Measurements from ENCODE around the gene ZNF341. TPM values are rescaled to one million over a fixed set of nuclear protein-coding genes. Genes with fewer than 3 reads are reported as not detected.
A peak's percentile ranks its signal among the peaks of the same experiment; 100 is the strongest.

Gene ZNF341
- total RNA-seq, 1 experiment from 2014 or later = 7.7 TPM

- TF ChIP-seq POLR2AphosphoS5 (IDR thresholded peaks at IDR 0.05; ENCODE audit: low read depth, low read length) (no peak), CTCF (IDR thresholded peaks at IDR 0.05) (no peak), TCF7L2 (IDR thresholded peaks at IDR 0.05; ENCODE audit: low read depth, low read length) (no peak), SIN3A (IDR thresholded peaks at IDR 0.05; ENCODE audit: borderline replicate concordance, insufficient read depth, low read depth, low read length) (no peak)
- no peaks in the 10 kb centered on the region for H3K36me3 ChIP-seq (ENCODE audit: control insufficient read depth, insufficient read depth, low read length)
- H3K4me3 ChIP-seq (ENCODE audit: low read depth in 2 of 2, low read length in 2 of 2) = no peak overlapping the region
- in situ Hi-C loops (cut with HindIII; ENCODE audit: low pct_unique_long_range_greater_than_20kb, low sequenced_read_pairs) = no loop called here
- ATAC-seq (no peak), DNase-seq (ENCODE audit: low read depth, low spot score) (no peak)
- ChIA-PET POLR2A (no interaction called here), CTCF (no interaction called here)
- no peaks in the 10 kb centered on the region for H3K4me1 ChIP-seq (ENCODE audit: control insufficient read depth, insufficient read depth, low read length)
- intact Hi-C loops (cut with micrococcal nuclease; ENCODE audit: unreplicated experiment) = no loop called here
- no peaks in the 10 kb centered on the region for H3K27me3 ChIP-seq (ENCODE audit: control insufficient read depth, insufficient read depth, low read length)
- H3K27ac ChIP-seq (ENCODE audit: low read length) = no peak overlapping the region
- BruUV-seq (replicated peaks) = no TSS peak
- no peaks in the 10 kb centered on the region for H3K9me3 ChIP-seq (ENCODE audit: control insufficient read depth, insufficient read depth, low read depth, low read length)
These were observed 30.0 kb upstream of the ZNF341 start for GRCh38 chr20:33701629-33702450.

- Histone ChIP-seq H3K36me3 (ENCODE audit: control insufficient read depth, insufficient read depth, low read length) (no peaks in the 10 kb centered on the region), H3K4me1 (ENCODE audit: control insufficient read depth, insufficient read depth, low read length) (no peaks in the 10 kb centered on the region), H3K27ac (ENCODE audit: low read length) (no peak overlapping the region), H3K9me3 (ENCODE audit: control insufficient read depth, insufficient read depth, low read depth, low read length) (no peaks in the 10 kb centered on the region), H3K4me3 (ENCODE audit: low read depth in 2 of 2, low read length in 2 of 2) (no peak overlapping the region), H3K27me3 (ENCODE audit: control insufficient read depth, insufficient read depth, low read length) (no peaks in the 10 kb centered on the region)
- ChIA-PET POLR2A (no interaction called here), CTCF (no interaction called here)
- in situ Hi-C loops (cut with HindIII; ENCODE audit: low pct_unique_long_range_greater_than_20kb, low sequenced_read_pairs) = no loop called here
- no TSS peak for BruUV-seq (replicated peaks)
- intact Hi-C loops (cut with micrococcal nuclease; ENCODE audit: unreplicated experiment) = no loop called here
- ATAC-seq (peak; percentile 69), DNase-seq (ENCODE audit: low read depth, low spot score) (no peak)
- TF ChIP-seq CTCF (IDR thresholded peaks at IDR 0.05) (no peak), POLR2AphosphoS5 (IDR thresholded peaks at IDR 0.05; ENCODE audit: low read depth, low read length) (no peak), REST (IDR thresholded peaks at IDR 0.05; ENCODE audit: insufficient read depth in 1 of 2, low read depth in 2 of 2, low read length in 1 of 2) (no peak), TCF7L2 (IDR thresholded peaks at IDR 0.05; ENCODE audit: low read depth, low read length) (no peak), SIN3A (IDR thresholded peaks at IDR 0.05; ENCODE audit: borderline replicate concordance, insufficient read depth, low read depth, low read length) (no peak)
These were observed 28.9 kb upstream of the ZNF341 start for GRCh38 chr20:33702861-33703260.
